PFSK-1 (cell line): ENCODE results near the gene SLC6A12.

ENCODE experiments used
- POLR2AphosphoS5 ChIP-seq: IDR thresholded peaks from 2 replicates; pipeline ENCODE4 v1.6.1; 2012; ENCODE audit warnings: low read depth, mild to moderate bottlenecking, control low read depth, low read length, moderate library complexity
- REST ChIP-seq, 2 experiments: IDR thresholded peaks; 2 replicates each; pipeline versions ENCODE4 v1.6.1 to v1.8.0; 2011 to 2012; ENCODE audit warnings: low read depth in 2 of 2, low read length in 2 of 2, control low read depth in 1 of 2, inconsistent platforms in 1 of 2, mild to moderate bottlenecking in 1 of 2, moderate library complexity in 1 of 2; ENCODE audit not compliant: insufficient read depth in 1 of 2
- SIN3A ChIP-seq: IDR thresholded peaks from 2 replicates; pipeline ENCODE4 v1.6.1; 2012; ENCODE audit warnings: mild to moderate bottlenecking, low read length, moderate library complexity, borderline replicate concordance; ENCODE audit not compliant: insufficient read depth
- TAF1 ChIP-seq: IDR thresholded peaks from 2 replicates; pipeline ENCODE4 v1.6.1; 2012; ENCODE audit warnings: low read length, control low read depth, borderline replicate concordance; ENCODE audit not compliant: insufficient read depth

DNA sequence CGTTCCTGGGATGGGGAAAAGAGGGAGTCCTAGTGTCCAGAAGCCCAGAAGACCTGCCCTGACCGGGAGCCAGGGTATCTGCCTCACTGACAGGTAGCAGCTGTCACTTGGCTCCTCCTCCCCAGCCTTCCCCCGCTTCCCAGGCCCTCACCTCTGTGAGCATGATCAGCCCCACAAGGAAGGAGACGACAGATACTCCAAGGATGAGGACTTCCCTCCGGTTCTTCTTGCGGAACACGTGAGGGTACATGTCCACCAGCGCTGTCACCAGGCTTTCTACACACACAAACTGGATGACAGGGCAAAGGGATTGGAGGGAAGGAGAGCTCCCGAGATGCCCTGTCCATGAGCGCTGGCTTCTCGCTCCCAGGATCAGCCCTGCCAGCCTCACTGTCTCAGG lies 9.9 kb upstream of the SLC6A12 start:
- TF ChIP-seq SIN3A = no peak
- TF ChIP-seq TAF1 = no peak
- TF ChIP-seq REST (IDR thresholded peaks at IDR 0.05; ENCODE audit: insufficient read depth in 1 of 2, low read depth in 2 of 2, low read length in 2 of 2) = no peak
- TF ChIP-seq POLR2AphosphoS5 = no peak
